GM18499 (cell line): Measurements from ENCODE around the gene OR13J1.

Experiments
- ATAC-seq: cut with Tn5 transposase; IDR thresholded peaks from one replicate; pipeline ENCODE4 v1.9.1; 2021; ENCODE audit warnings: moderate number of reproducible peaks; ENCODE audit not compliant: insufficient read depth, unreplicated experiment

The OR13J1 gene

GRCh38 chr9:35861161-35861897 is 8.9 kb downstream of the OR13J1 start:
- no peak for ATAC-seq

DNA sequence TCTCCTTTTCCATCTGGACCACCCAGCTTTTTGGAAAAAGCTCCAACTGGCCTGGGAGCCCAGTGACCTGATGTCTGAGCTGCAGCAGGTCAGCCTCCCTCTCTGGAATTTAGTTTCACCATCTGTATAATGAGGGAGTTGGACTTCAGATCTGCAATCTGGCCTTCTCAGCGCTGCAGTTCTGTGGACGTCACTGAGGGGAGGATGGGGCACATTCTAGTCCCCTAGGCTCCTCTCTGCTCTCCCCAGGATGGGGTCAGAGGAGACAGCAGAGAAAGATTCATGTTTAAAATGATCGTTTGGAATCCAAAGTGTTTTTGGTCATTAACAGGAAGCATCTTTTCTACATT is 10.2 kb downstream of the OR13J1 start:
- no peak for ATAC-seq

DNA sequence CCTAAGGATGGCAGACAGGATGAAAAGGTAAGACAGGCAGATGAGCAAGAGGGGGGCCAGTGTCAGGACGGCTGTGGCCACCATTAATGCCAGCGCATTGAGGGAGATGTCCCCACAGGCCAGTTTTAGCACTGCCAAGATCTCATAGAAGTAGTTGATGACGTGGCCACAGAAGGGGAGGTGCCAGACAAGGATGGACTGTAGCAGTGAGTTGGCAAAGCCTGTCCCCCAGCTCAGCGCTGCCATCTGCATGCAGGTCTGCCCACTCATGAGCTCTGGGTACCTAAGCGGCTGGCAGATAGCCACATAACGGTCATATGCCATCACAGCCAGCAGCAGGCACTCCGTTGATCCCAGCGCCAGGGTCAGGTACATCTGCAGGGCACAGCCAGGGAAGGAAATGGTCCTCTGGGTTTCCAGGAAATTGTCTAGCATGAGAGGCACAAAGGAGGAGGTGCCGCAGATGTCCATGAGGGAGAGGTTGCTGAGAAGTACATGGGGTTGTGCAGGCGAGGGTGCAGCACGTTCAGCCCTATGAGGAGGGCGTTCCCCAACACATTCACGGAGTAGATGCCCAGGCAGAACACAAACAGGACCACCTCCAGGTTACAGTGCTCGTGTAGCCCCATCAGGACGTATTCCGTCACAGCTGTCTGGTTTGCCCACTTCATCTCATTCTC is 10.8 kb downstream of the OR13J1 start:
- ATAC-seq, result no peak

GRCh38 chr9:35858458-35858857 is 11.7 kb downstream of the OR13J1 start:
- no peak for ATAC-seq

GRCh38 chr9:35856882-35857281 is 13.3 kb downstream of the OR13J1 start:
- ATAC-seq, result no peak

DNA sequence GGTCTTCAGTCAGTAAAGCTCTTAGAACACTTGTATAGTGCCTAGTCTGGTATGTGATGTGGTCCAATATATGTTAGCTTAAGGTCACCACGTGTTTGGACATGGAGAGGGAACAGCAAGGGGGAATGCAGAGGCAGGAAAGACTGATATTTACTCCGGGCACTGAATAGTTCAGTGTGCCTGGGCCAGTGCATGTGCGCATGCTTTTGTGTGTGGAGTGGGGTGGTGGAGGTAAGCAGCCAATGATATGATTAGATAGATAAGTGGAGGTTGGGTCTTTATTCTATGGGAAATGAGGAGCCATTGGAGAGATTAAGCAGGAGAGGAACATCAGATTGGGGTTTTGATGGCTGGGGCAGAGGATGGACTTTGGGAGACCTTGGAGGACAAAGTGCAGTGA is 14.0 kb downstream of the OR13J1 start:
- ATAC-seq, result no peak

DNA sequence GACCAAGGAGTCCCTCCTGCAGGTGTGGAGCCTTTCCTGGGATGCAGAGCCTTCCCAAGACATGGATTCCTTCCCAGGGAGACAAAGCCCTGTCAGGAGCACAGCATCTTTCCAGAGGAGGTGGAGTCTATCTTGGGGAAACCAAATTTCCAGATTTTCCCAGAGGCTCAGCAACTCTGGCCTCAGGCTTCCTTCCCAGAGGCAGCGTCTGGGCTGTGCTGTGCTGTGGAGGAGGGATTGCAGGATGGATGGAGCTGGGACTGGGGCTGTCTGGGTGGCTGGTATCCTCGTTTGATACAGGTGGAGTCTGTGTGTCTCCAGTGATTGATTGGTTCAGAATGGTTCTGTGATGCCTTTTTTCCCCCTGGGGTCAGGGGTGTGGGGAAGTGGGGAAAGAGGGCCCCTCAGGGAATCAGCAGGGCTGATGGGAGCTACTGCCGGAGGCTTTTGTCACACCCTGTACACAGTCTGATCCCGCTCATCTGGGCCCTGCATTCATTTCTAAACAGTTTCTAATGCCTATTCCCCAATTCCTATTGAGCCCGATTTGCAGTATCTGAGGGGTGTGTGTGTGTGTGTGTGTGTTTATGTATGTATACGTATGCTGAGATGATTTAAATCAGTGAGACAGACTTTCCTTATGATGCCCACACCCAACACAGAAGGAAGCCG is 16.0 kb downstream of the OR13J1 start:
- no peak for ATAC-seq

DNA sequence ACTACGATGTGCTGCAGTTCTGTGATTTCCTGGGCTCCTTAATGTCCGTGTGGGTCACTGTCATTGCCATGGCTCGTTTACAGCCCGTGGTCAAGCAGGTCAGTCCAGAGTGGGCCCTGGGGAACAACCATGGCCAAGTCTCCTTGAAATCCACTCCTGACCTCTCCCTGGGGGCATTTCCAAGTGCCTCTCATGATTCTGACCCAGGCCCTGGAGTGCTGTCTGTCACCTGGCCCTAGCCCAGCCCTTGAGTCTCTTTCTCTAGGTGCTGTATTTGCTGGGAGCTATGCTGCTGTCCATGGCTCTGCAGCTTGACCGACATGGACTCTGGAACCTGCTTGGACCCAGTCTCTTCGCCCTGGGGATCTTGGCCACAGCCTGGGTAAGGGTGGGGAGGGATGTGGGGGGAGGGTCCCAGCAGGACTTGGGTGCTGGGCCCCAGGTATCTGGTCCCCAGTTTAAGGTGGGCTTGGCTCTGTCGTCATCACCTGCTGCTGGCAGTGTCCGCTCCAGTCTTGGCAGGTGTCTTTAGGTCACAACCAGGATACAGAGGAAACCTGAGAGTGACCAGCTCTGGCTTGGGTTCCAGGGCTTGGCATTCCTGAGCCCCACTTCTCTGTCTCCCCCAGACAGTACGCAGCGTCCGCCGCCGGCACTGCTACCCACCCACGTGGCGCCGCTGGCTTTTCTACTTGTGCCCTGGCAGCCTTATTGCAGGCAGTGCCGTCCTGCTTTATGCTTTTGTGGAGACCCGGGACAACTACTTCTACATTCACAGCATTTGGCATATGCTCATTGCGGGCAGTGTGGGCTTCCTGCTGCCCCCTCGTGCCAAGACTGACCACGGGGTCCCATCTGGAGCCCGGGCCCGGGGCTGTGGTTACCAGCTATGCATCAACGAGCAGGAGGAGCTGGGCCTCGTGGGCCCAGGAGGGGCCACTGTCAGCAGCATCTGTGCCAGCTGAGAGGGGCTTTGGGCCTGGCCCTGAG is 17.0 kb downstream of the OR13J1 start:
- no peak for ATAC-seq

GRCh38 chr9:35852267-35852815 is 17.9 kb downstream of the OR13J1 start:
- ATAC-seq, result no peak

DNA sequence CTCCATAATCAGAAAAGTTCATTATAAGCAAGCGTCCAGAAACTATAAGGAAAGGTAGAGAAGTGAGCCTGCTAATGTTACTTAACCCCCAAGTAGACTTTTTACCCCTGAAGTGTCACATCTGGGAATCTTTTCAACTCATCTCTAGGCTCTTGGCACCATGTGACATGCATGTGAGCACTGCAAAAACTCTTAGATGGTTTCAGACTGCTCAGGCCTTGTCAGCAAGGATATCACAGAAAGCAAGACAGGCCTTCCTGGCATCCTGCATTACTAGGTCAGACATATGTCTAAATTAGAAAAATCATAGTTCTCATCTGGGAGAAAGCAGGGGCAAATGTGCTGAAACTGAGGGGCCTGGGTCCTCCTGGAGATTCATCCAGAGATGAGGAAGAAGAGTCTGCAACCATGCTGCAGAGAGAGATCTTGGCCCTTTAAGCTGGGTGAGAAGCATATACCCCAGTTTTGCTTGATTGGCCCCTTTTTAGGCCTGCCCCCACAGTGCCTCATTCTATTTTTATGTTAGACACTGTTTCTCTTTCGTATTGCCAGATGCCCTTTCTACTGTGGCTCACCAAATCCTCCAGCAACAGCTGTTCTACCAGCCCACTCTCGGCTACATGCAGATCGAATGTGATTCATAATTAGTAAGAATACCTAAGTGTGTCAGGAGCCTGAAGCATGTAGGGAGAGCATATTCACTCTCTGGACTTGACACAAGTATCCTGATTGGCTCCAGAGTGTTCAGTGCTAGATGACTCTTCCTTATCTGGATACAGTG is 22.2 kb downstream of the OR13J1 start:
- peak; percentile 59 for ATAC-seq

DNA sequence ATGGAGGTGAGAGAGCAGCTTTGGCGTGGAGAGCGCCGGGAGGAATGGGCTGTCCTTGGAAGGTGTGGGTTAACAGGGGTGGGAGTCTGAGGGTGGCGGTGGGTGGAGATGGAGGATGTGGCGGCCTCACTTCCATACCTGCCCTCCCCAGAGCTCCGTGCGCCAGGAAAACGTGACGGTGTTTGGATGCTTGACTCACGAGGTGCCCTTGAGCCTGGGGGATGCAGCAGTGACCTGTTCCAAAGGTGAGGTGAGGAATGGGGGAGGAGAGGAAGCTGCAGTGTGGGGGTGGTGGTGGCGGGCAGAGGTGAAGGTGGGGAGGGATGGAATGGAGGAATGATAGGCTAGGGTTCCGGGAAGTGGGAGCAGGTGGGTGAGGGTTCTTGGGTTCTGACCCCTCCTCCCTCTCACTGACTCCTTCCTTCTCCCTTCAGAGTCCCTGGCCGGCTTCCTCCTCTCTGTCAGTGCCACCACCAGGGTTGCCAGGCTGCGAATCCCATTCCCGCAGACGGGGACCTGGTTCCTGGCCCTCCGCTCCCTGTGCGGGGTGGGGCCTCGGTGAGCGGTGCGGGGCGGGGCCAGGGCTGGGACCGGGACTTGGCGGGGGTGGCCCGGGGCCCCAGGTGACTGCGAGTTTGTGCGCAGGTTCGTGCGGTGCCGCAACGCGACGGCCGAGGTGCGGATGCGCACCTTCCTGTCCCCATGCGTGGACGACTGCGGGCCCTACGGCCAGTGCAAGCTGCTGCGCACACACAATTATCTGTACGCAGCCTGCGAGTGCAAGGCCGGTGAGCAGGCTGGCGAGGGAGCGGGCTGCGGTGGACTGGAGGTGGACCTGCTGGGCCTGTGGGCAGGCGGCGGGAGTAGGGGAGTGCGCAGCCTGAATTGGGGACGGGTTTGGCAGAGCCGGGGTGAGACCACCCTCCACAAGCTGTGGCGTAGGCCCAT is 24.1 kb downstream of the OR13J1 start:
- ATAC-seq, result no peak

DNA sequence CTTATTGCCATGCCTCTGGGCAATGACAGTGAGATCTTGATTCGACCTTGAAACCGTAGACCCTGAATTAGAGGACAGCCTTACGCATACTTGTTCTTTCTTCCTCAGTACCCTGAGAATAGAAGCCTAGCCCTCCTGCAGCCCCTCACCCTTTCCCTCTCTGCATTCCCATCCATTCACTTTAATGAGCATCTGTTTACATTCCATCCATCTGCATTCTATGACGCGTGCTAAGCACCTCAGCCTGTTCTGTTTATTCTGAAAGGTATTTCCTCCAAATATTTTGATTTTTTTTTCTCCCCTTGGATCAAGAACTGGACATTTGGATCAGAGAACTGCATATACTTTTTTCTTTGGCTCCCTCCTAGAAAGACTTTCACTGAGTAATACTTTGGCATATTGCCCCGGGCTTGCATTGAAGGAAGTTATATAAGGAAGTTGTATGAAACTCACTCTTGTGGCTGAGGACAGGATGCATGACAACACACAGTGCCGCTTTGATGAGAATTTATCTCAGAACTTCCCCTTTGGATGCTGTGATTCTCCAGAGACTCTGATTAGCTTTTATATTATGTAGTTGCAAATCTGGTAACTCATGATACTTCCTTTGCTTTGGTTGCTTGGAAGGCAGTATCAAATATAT is 25.5 kb downstream of the OR13J1 start:
- no peak for ATAC-seq

DNA sequence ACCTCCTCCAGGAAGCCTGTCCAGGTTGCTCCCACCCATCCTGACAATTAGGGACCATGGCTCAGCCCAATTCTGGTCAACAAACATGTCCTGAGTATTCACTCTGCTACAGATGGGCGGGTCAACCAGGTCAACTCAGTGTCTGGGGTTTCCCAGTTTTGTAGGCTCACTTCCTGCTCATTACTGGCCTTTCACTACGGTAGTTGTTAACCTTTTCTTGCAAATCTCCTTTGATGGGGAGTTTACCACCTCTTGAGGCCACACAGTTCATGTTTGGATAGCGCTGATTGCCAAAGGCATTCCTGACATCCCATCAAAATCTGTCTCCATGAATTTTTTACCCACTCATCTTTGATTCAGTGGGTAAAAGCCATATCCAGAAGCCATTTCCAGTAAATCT is 27.4 kb downstream of the OR13J1 start:
- ATAC-seq, result peak; percentile 64

- ATAC-seq, result no peak
These were observed 28.0 kb downstream of the OR13J1 start for GRCh38 chr9:35842020-35842745.

DNA sequence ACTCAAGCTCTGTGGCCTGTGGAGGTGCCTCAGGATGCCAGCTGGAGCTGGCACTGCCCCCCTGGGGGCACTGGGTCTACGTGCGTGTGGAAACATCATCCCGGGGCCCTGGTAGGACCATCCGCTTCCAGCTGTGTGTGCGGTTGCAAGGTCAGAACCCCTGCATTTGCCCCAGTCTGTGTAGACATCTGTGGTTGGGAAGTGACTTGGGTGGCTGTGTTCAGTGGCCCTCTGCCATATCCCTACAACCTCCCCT is 28.6 kb downstream of the OR13J1 start:
- no peak for ATAC-seq

GRCh38 chr9:35840881-35841644 is 29.1 kb downstream of the OR13J1 start:
- ATAC-seq, result no peak

DNA sequence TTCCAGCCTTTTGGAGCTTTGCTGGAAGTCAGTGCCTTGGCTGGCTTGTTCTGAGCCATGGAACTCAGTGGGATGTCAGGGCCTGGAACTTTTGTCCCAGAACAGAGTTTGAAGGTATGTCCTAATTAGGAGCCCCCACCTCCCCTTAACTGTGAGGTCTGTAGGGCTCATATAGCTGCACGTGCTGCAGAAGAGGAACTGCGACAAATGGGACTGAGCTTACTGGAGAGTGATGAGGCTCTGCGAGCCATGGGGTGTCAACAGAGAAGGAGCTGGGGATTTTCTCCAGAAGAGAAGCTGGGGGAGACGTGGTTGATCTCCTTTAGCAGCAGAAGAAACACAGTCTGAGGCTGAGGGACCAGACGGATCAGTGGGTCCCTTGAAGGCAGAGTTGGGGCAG is 30.3 kb downstream of the OR13J1 start:
- ATAC-seq, result no peak
